Astrocyte of the cerebellum (primary cell): ENCODE data around the gene LRP1B.
A peak's percentile ranks its signal among the peaks of the same experiment; 100 is the strongest.

Experiments used
- DNase-seq: peaks from one replicate; pipeline ENCODE4 v3.0.0-alpha.2; 2011; ENCODE audit warnings: low read depth
- H3K4me3 ChIP-seq: 2 replicates; pipeline ENCODE4 v1.5.1; 2011; ENCODE audit warnings: mild to moderate bottlenecking, low read depth, low read length, moderate library complexity
- in situ Hi-C: cut with HindIII; loops from 2 replicates; pipeline ENCODE4 v1.10.0; 2017; ENCODE audit warnings: low sequenced_read_pairs
- TF ChIP-seq, protein P1 (sequence below): IDR thresholded peaks from 2 replicates; pipeline ENCODE4 v1.5.1; 2012; ENCODE audit warnings: low read length, low read depth, moderate library complexity, mild to moderate bottlenecking; ENCODE audit errors: missing control alignments

LRP1B gene

DNA sequence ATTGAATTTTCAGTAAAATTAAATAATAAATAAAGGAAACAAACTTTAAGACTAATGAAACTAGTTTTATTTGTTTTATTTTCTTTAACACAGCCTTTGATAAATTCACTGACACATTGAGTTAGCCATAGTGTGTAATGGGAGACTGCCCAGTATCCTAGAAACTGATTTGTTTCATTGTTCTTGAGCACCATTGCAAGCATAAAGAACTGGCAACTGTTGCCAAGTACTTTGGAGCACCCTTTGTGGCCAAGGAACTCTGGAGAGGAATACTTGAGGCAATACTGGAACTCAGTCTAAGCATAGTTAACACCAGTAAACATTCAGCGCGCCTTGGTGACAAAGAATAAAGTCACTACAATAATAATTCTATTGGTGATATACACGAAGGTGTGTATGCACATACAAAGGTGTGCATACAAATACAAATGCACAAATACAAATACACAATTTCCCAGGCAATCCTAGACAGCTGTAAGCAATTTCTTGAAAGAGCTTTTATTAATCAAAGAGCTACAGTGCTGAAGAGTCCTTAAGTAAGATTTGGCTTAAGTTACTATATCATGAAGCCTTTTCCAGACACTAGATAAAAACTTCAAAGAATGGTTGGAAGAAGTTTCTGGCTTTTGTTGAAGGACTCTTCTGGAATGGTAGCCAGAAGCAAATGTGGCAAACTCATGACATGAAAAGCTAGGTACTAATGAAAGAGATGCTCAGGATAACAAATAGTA, 1371.2 kb downstream of the LRP1B start:
- TF ChIP-seq, protein P1, sequence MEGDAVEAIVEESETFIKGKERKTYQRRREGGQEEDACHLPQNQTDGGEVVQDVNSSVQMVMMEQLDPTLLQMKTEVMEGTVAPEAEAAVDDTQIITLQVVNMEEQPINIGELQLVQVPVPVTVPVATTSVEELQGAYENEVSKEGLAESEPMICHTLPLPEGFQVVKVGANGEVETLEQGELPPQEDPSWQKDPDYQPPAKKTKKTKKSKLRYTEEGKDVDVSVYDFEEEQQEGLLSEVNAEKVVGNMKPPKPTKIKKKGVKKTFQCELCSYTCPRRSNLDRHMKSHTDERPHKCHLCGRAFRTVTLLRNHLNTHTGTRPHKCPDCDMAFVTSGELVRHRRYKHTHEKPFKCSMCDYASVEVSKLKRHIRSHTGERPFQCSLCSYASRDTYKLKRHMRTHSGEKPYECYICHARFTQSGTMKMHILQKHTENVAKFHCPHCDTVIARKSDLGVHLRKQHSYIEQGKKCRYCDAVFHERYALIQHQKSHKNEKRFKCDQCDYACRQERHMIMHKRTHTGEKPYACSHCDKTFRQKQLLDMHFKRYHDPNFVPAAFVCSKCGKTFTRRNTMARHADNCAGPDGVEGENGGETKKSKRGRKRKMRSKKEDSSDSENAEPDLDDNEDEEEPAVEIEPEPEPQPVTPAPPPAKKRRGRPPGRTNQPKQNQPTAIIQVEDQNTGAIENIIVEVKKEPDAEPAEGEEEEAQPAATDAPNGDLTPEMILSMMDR, result no peak
- in situ Hi-C loops, result no loop called here
- DNase-seq, result peak; percentile 5
- no peak overlapping the region for H3K4me3 ChIP-seq

DNA sequence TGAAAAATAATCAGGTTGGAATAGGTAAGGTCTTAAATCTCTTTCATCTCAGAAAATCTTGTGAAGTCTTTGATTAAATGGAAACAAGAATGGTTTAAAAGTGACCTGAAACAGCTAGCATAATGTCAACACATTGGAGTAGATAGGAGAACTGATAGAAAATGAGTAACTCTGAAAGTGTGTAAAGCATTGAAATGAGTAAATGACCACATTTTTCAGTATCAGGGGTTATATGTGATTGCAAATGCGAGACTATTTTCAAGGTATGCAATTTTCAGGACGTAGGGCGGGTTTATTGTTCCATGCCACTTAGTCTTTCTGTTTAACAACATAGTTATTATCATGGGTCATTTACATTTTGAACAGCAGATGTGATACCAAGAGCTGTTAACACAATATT, 1383.2 kb downstream of the LRP1B start:
- DNase-seq, result no peak
- TF ChIP-seq, protein P1, result no peak
- no peak overlapping the region for H3K4me3 ChIP-seq
- in situ Hi-C loops, result no loop called here

DNA sequence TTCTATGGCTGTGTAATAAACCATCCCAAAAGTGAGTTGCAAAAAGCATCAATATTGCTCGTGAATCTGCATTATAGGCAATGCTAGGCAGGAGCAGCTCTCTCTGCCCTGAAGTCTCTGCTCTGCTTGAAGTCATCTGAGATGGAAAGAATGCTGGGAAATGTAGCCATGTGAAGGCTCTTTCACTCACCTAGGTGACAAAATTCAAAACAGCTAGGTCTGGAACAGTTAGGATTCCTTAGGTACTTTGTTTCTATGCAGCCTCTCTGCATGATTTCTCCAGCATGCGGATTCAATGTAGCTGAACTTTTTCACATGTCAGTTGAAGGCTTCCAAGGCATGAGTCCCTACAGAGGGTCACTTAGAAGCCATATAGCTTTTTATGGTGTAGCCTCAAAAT, 1383.7 kb downstream of the LRP1B start:
- H3K4me3 ChIP-seq, result no peak overlapping the region
- in situ Hi-C loops, result no loop called here
- DNase-seq, result no peak
- TF ChIP-seq, protein P1, result no peak

DNA sequence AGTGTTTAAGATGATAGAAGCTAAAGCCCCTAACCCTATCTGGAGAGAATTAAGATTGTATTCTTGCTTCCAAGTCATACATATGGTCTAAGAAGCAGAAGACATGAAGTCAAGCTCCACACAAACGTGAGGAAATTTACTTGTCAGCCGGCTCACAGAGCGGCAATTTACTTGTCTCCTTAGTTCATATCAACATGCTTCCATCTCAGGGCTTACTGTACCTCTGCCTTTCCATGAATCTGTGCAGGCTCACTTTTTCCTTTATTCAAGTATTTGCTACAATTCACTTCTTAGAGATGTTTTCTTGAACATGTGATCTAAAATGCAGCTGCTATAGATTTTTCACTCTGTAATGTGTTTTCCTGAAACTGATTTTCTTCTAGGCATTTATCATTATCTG, 1386.4 kb downstream of the LRP1B start:
- in situ Hi-C loops, result no loop called here
- TF ChIP-seq, protein P1, result no peak
- no peak for DNase-seq
- H3K4me3 ChIP-seq, result no peak overlapping the region

DNA sequence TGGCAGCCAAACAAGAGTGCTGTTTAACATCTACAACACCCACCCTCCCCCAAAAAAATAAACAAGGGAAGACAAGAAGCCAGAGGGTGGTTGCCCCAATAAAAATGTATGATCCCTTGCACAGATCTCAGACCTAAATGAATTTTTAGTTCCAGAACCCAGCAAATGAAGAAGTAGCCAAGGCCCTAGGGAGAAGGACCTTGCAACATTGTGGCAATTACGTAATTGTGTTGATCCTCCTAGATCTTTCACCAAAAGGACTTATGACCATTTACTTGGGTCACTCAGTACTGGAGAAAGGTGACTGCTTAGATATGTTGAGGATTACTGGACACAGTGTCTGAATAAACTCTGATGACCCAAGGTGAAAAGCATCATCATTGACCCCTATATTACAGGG, 1393.8 kb downstream of the LRP1B start:
- in situ Hi-C loops, result no loop called here
- TF ChIP-seq, protein P1, result no peak
- H3K4me3 ChIP-seq, result no peak overlapping the region

DNA sequence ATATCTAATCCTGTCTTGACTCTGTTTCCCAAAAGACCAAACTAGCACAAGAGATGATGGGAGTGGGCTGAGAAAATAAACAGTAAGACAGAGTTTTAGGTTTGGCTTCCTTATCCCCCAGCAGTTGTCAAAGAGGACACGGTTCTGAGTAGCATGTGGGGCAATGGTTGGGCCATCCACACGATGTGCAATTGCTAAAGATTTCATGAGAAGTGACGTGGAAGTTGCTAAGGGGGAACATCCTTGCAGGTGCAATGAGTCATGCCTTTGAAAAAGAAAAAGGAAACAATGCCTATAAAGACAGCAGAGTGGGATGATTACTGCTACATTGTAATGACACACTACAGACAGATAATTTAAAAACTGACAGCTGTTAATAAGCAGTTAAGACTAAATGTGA, 1395.8 kb downstream of the LRP1B start:
- no peak for DNase-seq
- in situ Hi-C loops, result no loop called here
- no peak overlapping the region for H3K4me3 ChIP-seq
- TF ChIP-seq, protein P1, result no peak

More for the DNA sequence above, 1393.8 kb downstream of the LRP1B start:
- no peak for DNase-seq

DNA sequence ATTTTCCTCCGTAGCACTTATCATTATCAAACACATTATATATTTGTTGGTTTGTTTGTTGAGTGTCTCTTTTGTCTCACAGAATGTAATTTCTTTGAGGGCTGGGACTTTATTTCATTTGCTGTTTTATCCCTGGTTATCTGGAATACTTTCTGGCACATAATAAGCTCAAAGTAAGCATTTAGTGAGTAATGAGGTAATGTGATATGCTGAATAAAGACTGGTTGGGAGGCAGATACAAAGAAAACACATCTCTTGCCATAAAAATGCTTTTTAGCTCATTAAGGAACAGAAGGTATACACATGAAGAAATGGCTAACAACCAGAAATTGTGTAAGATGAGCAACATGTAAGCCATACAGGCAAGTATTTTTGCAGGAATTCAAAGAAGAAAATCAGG, 1411.8 kb downstream of the LRP1B start:
- TF ChIP-seq, protein P1, result no peak

More for the DNA sequence above, 1411.8 kb downstream of the LRP1B start:
- no peak for DNase-seq
- no peak overlapping the region for H3K4me3 ChIP-seq
- in situ Hi-C loops, result no loop called here
